Dermis lymphatic vessel endothelial cell (primary cell): ENCODE measurements around the gene DUOXA2. TPM values are rescaled to one million over a fixed set of nuclear protein-coding genes. Genes with fewer than 3 reads are reported as not detected.

Experiments
- total RNA-seq: library from RNA; depleted of rRNA; stranded (reverse); fragments of >200 nt; gene quantifications from 2 replicates; pipeline ENCODE4 v1.2.1, GENCODE V29; 2014

DUOXA2 gene
- not detected in 2 replicates for total RNA-seq

DNA sequence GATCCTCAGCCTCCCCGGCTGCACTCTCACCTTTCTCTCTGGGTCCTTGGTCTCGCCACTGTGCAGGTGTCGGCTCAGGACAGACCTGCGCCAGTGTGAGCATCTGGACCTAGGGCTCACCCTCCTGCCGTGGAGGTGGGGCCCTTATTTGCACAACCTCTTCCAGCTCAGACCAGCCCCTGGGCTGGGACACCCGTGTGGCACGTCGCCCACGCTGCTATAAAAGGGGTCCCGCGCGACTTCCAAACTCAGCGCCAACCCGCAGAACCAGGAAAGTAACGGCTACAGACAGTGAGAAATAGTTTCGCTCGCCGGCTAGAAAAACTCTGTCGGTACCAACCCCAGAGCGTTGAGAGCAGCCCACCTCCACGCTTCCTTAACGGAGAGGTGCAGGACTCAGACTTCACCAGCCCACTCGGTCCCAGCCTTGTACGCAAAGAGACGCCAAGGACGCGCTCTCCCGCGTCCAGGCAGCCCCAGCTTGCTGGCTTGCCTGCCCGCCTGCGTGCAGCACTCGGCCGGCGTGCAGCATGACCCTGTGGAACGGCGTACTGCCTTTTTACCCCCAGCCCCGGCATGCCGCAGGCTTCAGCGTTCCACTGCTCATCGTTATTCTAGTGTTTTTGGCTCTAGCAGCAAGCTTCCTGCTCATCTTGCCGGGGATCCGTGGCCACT is at the start of gene DUOXA2, which contains the start of gene DUOX2:
Gene DUOXA2 (plus strand): TSS at position 251 of the 675 bp plus-strand sequence. CDS start 280 bp downstream, at position 531.
Gene DUOX2 (minus strand): TSS at position 97 of the 675 bp plus-strand sequence. CDS start 761 bp downstream, outside the sequence.

DNA sequence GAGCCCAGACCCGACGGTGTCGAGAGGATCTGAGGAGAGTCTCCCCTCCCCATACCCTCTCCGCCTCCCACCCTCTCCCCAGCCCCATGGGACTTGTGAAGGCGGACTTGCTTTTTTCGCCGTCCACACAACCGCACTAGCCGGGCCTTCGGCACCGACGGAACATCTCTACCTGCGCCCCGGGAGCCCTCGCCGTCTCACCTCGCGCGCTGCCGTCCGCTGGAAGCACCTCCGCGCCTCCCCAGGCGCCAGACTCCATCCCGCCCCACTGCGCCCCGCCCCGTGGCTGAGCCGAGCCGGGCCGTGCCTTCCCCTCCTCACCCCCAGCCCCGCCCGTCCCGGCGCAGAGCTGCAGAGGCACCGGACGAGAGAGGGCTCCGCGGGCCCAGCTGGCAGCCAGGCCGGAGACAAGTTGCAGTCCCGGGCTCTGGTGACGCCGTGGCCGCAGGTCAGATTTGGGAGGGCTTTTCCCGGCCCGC is 15.6 kb downstream of the DUOXA2 start, which contains the start of the genes DUOX1 and DUOXA1:
Gene DUOX1 (plus strand): TSS at position 344 of the 479 bp plus-strand sequence. CDS start 1,973 bp downstream, outside the sequence.
Gene DUOXA1 (minus strand): TSS at position 229 of the 479 bp plus-strand sequence. CDS start 6,865 bp downstream, outside the sequence.

Other genes starting within 250 kb of the DUOXA2 start
- not detected in 2 replicates for gene TERB2, start 157.6 kb upstream of the DUOXA2 start, total RNA-seq
- gene SORD, start 91.1 kb upstream of the DUOXA2 start, total RNA-seq = 1.6 and 3.1 TPM in 2 replicates
- not detected in 2 replicates for gene DUOX2, start 154 bp upstream of the DUOXA2 start, total RNA-seq
- gene DUOXA1, start 15.6 kb downstream of the DUOXA2 start, total RNA-seq = not detected in 2 replicates
- not detected in 2 replicates for gene DUOX1, start 15.7 kb downstream of the DUOXA2 start, total RNA-seq
- 3.8 and 6.0 TPM in 2 replicates for gene SHF, start 73.6 kb downstream of the DUOXA2 start, total RNA-seq
- not detected in 2 replicates for gene SLC28A2, start 137.9 kb downstream of the DUOXA2 start, total RNA-seq